Dermis microvascular lymphatic vessel endothelial cell (primary cell): ENCODE measurements around the gene PRB3. TPM values are rescaled to one million over a fixed set of nuclear protein-coding genes. Genes with fewer than 3 reads are reported as not detected.

ENCODE experiments used
- DNase-seq, 2 donors: peaks; one replicate each; pipeline versions ENCODE4 v3.0.0 to v3.0.0-alpha.2; 2010; ENCODE audit warnings: low read depth in 2 of 2
- total RNA-seq: library from RNA; depleted of rRNA; stranded (reverse); fragments of >200 nt; gene quantifications from 2 replicates; pipeline ENCODE4 v1.2.1, GENCODE V29; 2014

The PRB3 gene
- not detected in 2 replicates for total RNA-seq

DNA sequence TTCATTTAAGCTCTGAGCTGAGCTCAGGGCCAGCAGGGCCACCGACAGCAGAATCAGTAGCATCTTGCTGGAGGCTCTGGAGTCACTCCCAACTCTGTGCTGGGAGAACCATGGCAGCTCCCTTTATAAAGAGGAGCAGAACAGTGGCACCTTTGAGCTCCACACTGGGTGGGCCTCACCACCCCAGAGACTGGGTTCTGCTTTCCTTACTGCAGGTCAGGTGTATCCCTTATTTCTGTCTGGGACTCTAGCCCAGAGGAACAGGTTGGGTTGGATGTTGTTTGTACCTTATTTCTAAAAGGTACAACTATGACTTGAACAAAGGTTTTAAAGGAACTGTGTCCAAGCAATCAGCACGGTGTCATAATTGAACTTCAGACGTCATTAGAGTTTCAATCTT, at the start of gene PRB3:
Gene PRB3 (minus strand): TSS at position 101 of the 400 bp plus-strand sequence. CDS start 38 bp downstream, at position 63.
- DNase-seq = no peak

DNA sequence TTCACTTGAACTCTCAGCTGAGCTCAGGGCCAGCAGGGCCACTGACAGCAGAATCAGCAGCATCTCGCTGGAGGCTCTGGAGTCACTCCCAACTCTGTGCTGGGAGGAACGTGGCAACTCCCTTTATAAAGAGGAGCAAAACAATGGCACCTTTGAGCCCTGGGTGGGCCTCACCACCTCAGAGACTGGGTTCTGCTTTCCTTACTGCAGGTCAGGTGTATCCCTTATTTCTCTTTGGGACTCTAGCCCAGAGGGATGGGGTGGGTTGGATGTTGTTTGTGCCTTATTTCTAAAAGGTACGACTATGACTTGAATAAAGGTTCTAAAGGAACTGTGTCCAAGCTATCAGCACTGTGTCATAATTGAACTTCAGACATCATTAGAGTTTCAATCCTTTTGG, 40.8 kb upstream of the PRB3 start, which contains the start of gene PRB4:
Gene PRB4 (minus strand): TSS at position 101 of the 400 bp plus-strand sequence. CDS start 38 bp downstream, at position 63.
- DNase-seq = no peak

DNA sequence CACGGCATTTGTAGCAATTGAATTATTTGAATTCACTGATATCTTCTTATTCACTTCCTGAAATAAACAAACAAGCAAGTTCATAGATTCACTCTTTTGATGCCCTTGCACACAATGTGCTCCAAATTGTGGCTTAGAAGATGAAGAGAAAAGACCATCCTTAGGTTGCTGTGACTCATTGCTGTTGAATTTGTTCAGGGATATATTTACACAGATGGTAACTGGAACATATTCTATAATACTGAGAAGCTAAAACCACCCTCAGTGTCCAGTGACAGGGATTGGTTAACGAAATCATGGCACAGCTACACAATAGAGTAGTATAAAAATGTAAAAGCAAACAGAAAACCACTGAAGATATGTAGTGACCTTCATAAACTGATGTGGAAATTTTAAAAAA, 37.6 kb upstream of the PRB3 start:
- no peak for DNase-seq

DNA sequence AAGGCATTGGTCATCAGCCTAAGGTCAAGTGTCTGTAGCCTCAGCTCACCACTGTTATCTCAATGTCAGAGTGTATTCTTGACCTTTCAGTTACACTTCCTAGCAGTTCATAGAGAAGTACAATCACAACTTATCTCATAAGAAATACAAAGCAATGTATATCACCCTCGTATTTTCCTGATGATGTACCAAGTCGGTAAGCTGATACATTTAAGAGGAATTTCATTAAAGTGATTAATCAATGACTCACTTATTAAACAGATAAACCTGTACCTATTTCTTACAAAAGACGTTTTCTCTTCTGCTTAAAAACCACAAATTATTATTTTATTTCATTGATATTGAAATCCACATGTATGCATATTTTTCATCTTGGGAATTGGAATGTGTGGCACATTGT, 3.9 kb upstream of the PRB3 start:
- no peak for DNase-seq

DNA sequence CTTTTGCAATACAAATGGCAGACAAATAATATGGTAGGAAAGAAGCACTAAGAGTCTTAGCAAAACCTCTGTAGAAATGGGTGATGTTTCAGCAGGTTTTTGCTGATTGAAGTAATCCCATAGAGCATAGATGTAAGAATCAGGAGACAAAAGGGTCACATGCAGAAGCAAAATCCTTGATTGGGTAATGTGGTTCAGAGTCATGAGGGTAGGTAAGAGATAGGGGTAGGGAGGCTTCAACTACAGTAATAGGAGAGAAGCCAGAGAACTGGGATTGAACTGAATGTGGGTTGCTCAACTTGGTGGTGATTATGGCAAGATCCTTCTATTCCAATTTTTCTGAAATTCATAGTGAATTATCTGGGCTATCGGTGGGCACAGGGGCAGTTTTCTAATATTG, 5.0 kb downstream of the PRB3 start:
- no peak for DNase-seq

DNA sequence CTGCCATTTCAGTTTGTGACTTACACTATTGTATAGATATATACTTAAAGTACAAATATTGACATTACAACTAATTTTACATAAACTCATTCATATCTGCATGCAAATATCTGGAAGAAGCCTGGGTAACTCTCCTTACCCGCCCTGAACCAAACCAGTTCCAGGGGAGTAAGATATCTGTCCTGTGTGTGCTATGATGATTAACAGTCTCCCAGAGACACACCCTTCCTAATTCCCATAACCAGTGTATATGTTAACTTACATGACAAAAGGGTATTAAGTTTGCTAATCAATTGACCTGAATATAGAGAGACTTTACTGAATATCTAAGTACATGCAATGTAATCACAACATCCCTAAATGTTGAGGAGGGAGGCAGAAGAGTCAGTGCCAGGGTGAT, 23.0 kb downstream of the PRB3 start:
- no peak for DNase-seq

DNA sequence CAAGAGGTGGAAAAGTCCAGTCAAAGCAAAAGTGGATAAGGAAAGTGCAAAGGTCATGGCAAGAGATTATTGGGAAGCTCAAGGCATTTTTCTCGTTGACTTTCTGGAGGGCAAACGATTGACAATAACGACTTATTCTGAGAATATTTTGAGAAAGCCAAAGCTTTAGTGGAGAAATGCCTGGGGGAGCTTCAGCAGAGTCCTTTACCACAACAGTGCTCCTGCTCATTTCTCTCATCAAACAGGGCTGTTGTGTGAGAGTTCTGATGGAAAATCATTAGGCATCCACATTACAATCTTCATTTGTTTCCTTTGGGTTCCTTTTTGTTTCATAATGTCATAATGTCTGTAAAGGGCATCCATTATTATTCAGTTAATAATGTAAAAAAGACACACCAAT, 26.9 kb downstream of the PRB3 start:
- DNase-seq = no peak

DNA sequence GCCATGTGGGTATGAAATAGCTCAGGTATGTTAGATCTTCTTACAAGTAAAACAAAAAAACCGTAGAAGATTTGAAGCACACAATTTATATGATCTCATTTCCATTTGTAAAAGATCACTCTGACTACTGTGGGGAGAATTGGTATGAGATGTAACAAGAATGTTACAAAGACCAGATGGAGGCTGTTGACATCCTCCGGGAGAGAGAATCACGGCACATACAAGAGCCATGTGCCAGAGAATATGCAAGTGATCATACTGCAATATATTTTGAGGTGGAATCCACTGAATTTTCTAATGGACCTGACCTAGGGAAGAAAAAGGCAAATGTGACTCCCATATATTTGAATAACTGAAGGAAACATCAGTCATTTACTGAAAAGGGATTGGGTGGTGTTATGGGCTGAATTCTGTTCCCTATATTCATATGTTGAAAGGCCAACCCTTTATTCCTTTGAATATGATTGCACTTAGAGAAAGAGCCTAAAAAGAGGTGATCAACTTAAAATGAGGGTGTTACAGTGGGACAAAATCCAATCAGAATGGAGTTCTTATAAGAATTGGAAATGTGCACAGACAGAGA, 29.1 kb downstream of the PRB3 start:
- DNase-seq = no peak

DNA sequence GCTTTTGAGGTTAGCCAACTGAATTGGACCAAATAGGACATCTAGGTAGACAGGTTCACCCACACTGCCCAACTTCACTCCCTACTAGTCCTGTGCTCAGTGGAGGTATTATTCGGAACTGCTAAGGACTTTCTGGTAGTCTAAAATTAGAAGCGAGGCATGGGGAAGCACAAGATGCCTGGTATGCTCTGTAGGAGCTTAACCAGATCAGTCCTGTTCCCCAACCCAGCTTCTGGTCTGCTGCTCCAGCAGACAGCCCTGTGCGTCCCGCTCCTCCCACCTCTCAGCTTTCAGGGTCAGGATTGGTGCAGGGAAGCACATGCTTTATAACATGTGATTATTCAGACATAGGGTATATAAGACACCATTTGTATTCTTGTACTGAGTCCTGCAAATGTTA, 31.2 kb downstream of the PRB3 start:
- DNase-seq = no peak

DNA sequence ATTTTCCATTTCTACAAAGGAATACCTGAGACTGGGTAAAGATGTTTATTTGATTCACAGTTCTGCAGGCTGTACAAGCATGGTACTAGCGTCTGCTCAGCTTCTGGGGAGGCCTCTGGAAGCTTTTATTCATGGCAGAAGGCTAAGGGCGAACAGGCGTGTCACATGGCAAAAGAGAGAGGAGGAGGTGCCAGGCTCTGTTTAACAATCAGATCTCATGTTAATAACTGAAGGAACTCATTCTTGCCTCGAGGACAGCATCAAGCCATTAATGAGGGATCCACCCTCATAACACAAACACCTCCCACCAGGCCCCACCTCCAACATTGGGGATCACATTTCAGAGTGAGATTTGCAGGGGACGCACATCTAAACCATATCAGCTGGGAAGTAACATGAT, 36.0 kb downstream of the PRB3 start:
- no peak for DNase-seq

DNA sequence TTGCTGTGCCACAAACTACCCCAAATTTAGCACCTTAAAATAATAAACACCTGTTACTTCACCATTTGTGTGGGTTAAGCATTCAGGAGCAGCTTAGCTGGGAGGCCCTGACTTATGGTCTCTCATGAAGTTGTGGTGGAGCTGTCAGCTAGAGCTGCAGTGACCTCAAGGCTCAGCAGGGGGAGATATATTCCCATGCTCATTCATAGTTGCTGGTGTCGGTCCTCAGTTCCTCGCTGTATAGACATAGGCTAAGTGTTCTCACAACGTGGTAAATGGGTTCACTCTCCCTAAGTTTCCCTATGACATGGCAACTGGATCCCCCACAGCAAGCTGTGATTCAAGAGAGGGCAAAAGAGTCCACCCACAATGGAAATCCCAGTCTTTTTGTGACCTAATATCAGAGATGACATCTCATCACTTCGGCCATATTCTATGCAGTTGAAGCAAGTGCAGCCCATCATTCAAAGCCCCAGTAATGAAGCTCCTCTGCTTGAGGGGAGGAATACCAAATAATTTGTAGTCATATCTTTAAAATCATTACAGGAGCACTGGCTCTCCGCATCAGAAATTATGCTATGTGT, 41.1 kb downstream of the PRB3 start:
- DNase-seq = peak; percentile 16 to 69

DNA sequence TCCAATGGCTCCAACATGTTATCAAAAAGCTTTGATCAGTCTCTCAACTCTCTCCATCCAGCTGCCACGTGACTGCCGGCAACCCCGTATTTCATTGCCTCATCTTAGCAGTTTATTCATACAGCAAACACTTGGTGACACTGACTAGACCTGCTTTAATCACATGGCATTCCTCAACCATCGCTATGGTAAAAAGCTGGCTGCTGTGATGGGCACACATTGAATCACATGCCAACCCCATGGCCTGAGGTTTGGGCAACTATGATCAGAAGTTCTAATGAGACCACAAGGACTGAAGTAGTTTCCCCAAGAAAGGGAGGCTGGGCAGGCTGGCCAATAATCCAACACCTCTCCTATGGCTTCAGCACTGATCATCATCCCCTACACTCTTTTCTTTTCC, 42.1 kb downstream of the PRB3 start:
- DNase-seq = no peak

Other genes with a start within 250 kb of the PRB3 start
- 1.7 and 3.4 TPM in 2 replicates for gene TAS2R19, start 247.1 kb downstream of the PRB3 start, total RNA-seq
- gene TAS2R31, start 238.3 kb downstream of the PRB3 start, total RNA-seq = 1.2 and 2.3 TPM in 2 replicates
- gene TAS2R46, start 207.4 kb downstream of the PRB3 start, total RNA-seq = 1.0 and 1.4 TPM in 2 replicates
- gene TAS2R43, start 177.4 kb downstream of the PRB3 start, total RNA-seq = 0.26 and 1.6 TPM in 2 replicates
- 1.3 and 2.0 TPM in 2 replicates for gene TAS2R30, start 135.1 kb downstream of the PRB3 start, total RNA-seq
- gene SMIM10L1, start 98.5 kb downstream of the PRB3 start, total RNA-seq = 3.2 and 4.2 TPM in 2 replicates
- not detected in 2 replicates for gene TAS2R42, start 82.8 kb downstream of the PRB3 start, total RNA-seq
- gene PRB4, start 40.7 kb upstream of the PRB3 start, total RNA-seq = not detected in 2 replicates
- gene PRB2, start 125.9 kb upstream of the PRB3 start, total RNA-seq = not detected in 2 replicates